LNCaP clone FGC (cell line): Measurements from ENCODE around the gene COLEC12.

Source experiments
- DNase-seq: peaks from one replicate; pipeline ENCODE4 v3.0.0-alpha.2; 2011; ENCODE audit warnings: low read depth
- H3K4me3 ChIP-seq: 2 replicates; pipeline ENCODE4 v1.5.1; 2011; ENCODE audit warnings: mild to moderate bottlenecking, low read depth, low read length, control low read depth
- TF ChIP-seq, protein P1 (sequence below): IDR thresholded peaks from 2 replicates; pipeline ENCODE4 v1.5.1; 2012; ENCODE audit warnings: mild to moderate bottlenecking; ENCODE audit not compliant: control insufficient read depth, insufficient read depth; ENCODE audit errors: extremely low read depth

The COLEC12 gene

DNA sequence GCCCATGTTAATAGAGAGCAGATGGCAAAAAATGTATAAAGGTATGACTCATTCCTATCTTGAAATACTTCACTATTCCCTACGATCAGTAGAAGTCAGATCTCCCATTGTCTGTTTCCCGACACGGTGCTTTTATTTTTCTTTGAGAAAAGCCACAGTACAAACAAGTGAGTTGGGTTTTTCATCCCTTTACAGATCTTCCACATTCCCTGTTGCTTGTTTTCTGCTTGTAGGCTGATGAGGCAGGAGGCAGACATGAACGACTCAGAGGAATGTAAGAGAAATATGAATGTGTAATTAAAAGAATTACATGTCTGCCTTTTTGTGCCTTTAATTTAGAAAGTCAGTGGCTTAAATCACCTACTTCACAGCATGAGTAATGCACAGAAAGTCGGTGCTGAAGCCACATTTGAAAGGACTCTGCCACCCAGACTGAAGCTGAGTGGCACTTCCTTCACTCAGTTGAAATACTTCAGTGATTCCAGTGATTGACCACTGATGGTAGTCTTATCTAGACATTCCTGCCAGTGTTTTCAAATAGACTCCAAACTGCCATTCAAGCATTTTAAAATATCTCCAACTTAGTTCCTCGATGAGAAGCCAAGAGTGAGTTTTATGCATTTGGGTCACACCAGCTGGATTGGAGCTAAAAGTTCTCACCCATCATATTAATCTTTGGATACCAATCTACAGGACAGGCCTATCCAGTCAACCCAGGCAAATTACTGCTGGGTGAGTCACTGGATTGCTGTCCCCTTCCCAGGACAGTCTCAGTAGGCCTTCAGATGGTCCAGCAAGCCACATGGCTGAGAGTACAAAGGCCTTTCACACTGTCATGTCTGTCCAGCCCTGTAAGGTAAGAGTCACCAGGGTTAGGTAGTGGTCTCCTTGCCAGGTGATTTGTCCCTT, 79.0 kb downstream of the COLEC12 start:
- no peak for DNase-seq
- TF ChIP-seq, protein P1, sequence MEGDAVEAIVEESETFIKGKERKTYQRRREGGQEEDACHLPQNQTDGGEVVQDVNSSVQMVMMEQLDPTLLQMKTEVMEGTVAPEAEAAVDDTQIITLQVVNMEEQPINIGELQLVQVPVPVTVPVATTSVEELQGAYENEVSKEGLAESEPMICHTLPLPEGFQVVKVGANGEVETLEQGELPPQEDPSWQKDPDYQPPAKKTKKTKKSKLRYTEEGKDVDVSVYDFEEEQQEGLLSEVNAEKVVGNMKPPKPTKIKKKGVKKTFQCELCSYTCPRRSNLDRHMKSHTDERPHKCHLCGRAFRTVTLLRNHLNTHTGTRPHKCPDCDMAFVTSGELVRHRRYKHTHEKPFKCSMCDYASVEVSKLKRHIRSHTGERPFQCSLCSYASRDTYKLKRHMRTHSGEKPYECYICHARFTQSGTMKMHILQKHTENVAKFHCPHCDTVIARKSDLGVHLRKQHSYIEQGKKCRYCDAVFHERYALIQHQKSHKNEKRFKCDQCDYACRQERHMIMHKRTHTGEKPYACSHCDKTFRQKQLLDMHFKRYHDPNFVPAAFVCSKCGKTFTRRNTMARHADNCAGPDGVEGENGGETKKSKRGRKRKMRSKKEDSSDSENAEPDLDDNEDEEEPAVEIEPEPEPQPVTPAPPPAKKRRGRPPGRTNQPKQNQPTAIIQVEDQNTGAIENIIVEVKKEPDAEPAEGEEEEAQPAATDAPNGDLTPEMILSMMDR: no peak
- H3K4me3 ChIP-seq: no peak overlapping the region

GRCh38 chr18:420661-421246, 79.7 kb downstream of the COLEC12 start:
- H3K4me3 ChIP-seq: no peak overlapping the region
- TF ChIP-seq, protein P1: no peak
- no peak for DNase-seq

DNA sequence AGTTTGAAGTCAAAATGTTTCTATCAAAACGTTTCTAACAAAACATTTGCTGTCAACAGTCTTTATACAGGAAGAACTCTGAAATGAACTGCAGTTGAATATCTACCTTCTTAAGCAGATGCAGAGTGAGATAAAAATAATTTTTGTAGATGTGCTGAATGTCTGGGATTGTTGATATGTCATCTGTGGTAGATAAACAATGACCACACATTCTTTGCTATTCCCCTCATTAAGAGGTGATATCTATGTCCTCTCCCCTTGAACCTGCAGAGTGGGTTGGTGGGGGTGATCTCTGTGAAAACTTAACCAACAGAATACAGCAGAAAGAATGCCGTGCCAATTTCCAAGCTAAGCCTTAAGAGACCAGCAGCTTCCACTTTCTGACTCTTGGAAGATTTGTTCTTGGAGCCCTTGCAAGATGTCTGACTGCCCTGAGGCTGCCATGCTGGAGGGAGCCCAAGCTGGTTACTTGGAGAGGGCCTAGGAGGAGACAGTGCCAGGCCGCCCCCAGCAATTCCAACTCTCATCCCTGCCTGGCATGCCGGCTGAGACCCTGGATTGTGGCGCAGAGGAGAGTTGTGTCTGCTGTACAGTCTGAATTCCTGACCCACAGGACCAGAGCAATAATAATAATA, 80.8 kb downstream of the COLEC12 start:
- no peak overlapping the region for H3K4me3 ChIP-seq
- TF ChIP-seq, protein P1: no peak
- DNase-seq: no peak

DNA sequence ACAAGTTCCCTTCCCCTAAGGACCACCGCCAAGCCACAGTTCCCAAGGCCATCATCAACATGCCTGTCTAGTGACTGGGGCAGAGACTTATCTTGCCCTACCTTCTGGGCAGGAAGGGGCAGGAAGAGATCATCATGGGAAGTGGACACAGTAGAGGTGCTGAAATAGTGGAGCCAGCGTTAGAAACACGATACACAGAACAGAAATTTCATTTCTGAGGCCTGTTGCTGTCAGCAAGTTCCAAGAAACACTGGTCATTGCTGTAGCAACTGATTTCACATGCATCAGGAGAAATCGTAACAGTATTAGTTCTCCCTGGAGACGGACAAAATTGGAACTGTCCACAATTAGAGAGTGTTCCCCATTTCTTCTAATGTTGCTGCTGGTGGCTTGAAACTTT, 83.0 kb downstream of the COLEC12 start:
- no peak overlapping the region for H3K4me3 ChIP-seq
- TF ChIP-seq, protein P1: no peak
- DNase-seq: no peak

- DNase-seq: no peak
- TF ChIP-seq, protein P1: no peak
- no peak overlapping the region for H3K4me3 ChIP-seq
Measured at GRCh38 chr18:416930-417329, 83.6 kb downstream of the COLEC12 start.

- no peak overlapping the region for H3K4me3 ChIP-seq
- no peak for DNase-seq
- TF ChIP-seq, protein P1: no peak
Measured at GRCh38 chr18:415617-416612, 84.6 kb downstream of the COLEC12 start.
